MG63 (cell line): ENCODE measurements around the gene ECEL1. TPM values are rescaled to one million over a fixed set of nuclear protein-coding genes. Genes with fewer than 3 reads are reported as not detected.
"Not testable (repeated sequence)": the region's sequence is repeated elsewhere in the genome, so short reads cannot be mapped to it uniquely, and the experiment has no call there.

Source experiments
- DNase-seq: peaks from one replicate; pipeline ENCODE4 v3.0.0-alpha.2; 2020
- H3K27me3 ChIP-seq: fragments of 250-450 bp; sonication (Bioruptor Pico); 2 replicates; pipeline ENCODE4 v1.5.1; 2020; ENCODE audit warnings: mild to moderate bottlenecking, moderate library complexity
- H3K36me3 ChIP-seq: fragments of 250-450 bp; sonication (Bioruptor Pico); 2 replicates; pipeline ENCODE4 v1.5.1; 2020; ENCODE audit warnings: mild to moderate bottlenecking, moderate library complexity
- H3K4me3 ChIP-seq: fragments of 250-450 bp; sonication (Bioruptor Pico); 2 replicates; pipeline ENCODE4 v1.5.1; 2020; ENCODE audit warnings: mild to moderate bottlenecking, moderate library complexity
- H3K9me3 ChIP-seq: fragments of 250-450 bp; sonication (Bioruptor Pico); 2 replicates; pipeline ENCODE4 v1.5.1; 2020; ENCODE audit warnings: mild to moderate bottlenecking, moderate library complexity
- total RNA-seq: library from RNA; depleted of rRNA; stranded (reverse); fragments of >200 nt; shearing (Covaris generic); gene quantifications from 2 replicates; pipeline ENCODE4 v1.2.3, GENCODE V29; 2014; ENCODE audit warnings: low replicate concordance

The ECEL1 gene
- total RNA-seq, 1 experiment from 2014 or later: not detected

GRCh38 chr2:232443669-232444408 lies 43.8 kb downstream of the ECEL1 start:
- H3K27me3 ChIP-seq, DNase-seq, H3K36me3 ChIP-seq, H3K9me3 ChIP-seq, H3K4me3 ChIP-seq: not testable (repeated sequence)

DNA sequence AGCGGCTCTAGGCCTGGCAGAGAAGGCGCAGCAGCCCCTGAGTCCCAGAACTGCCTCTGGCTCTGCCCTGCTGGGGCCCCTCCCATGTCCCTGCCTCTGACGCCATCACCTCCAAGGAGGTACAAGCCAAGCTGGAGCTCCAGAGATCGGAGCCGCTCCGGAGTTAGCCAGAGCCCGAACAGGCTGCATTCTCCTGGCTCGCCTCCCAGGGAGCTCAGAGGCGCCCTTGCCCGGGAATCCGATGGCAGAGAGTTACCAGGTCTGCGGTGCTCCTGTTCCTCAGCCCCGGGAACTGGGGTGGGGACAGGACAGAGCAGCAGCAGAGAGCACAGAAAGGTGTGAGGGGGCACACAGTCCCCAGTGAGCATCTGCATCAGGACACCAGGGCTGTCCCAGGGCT lies 44.6 kb downstream of the ECEL1 start:
- H3K36me3 ChIP-seq, H3K9me3 ChIP-seq, H3K4me3 ChIP-seq, H3K27me3 ChIP-seq, DNase-seq: not testable (repeated sequence)

GRCh38 chr2:232442431-232442830 lies 45.2 kb downstream of the ECEL1 start:
- not testable (repeated sequence) for H3K36me3 ChIP-seq, H3K4me3 ChIP-seq, DNase-seq, H3K27me3 ChIP-seq, H3K9me3 ChIP-seq

DNA sequence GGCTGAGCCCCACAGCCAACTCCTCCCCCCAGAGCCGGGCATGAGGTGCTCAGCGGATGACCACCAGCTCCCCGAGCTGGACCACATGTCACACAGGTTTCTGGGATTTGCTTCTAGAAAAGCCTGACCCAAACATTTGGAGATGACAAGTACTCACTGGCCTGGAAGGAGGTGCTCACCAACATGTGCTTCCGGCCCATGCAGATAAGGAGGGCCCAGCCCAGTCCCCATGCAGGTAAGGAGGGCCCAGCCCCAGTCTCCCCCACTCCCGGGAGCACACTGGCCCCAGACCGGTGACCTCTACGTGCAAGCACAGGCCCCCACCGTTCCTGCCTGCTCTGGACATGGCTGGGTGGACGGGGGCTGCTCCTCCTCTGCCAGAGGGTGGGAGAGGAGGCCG lies 45.7 kb downstream of the ECEL1 start:
- H3K9me3 ChIP-seq, H3K4me3 ChIP-seq, H3K36me3 ChIP-seq, H3K27me3 ChIP-seq, DNase-seq: not testable (repeated sequence)

GRCh38 chr2:232441147-232441651 lies 46.4 kb downstream of the ECEL1 start:
- Histone ChIP-seq H3K36me3 (no peaks in the 10 kb centered on the region), H3K4me3 (no peak overlapping the region), H3K9me3 (no peaks in the 10 kb centered on the region), H3K27me3 (no peaks in the 10 kb centered on the region)
- no peak for DNase-seq

DNA sequence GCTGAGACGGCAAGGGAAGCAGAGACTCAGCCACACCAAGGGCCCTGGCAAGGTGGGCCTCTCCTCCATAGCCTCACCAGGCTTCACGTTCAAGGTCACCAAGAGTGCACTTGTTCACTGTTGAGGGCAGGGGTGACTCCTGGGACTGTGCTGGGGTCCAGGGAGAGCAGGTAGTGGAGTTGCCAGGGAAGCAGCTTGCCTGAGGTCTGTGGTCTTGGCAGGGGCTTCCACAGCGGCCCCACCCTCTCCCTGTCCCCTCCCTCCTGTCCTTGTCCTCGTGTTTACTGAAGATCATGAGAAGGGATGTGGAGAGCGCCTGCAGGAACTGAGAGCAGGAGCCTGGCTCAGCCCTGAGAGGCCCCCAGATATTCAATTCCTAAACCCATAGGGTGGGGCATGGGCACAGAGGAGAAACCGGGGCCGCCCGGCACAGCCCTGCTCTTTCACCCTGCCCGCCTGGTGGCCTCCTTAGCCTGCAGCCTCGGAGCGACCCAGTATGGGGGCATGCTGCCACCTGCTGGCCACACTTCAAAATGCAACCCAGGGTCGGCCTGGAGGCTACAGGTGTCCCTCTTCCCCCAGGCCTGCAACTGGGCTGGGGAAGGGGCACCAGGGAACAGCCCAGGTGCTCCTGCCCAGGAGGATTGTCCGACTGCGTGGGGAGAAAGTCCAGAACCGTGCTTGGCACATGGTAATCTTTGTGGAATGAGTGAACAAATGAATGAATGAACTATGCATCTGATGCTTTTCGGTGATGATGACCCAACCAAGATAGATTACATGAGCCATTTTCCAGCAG lies 47.2 kb downstream of the ECEL1 start:
- peak; percentile 66 for DNase-seq
- H3K36me3 ChIP-seq, H3K4me3 ChIP-seq, H3K27me3 ChIP-seq, H3K9me3 ChIP-seq: not testable (repeated sequence)

DNA sequence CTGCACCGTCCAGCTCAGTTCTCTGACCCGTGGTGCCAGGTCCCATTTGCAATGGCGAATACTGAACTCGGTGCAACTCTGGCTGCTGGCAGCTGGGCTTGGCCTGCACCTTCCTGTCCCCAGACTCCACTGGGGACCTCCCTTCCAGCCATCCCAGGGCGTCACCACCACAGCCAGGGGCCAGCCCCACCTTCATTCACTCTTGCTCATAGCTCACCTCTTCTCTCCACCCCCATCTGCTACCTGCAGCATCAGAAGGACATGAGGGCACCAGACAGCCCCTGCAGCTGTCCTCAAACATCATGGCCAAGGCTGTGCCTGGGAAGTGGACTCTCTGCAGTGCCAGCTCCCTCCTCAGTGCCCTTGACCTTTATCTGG lies 47.9 kb downstream of the ECEL1 start:
- Histone ChIP-seq H3K4me3 (no peak overlapping the region), H3K9me3 (no peaks in the 10 kb centered on the region), H3K36me3 (no peaks in the 10 kb centered on the region), H3K27me3 (no peaks in the 10 kb centered on the region)
- no peak for DNase-seq

DNA sequence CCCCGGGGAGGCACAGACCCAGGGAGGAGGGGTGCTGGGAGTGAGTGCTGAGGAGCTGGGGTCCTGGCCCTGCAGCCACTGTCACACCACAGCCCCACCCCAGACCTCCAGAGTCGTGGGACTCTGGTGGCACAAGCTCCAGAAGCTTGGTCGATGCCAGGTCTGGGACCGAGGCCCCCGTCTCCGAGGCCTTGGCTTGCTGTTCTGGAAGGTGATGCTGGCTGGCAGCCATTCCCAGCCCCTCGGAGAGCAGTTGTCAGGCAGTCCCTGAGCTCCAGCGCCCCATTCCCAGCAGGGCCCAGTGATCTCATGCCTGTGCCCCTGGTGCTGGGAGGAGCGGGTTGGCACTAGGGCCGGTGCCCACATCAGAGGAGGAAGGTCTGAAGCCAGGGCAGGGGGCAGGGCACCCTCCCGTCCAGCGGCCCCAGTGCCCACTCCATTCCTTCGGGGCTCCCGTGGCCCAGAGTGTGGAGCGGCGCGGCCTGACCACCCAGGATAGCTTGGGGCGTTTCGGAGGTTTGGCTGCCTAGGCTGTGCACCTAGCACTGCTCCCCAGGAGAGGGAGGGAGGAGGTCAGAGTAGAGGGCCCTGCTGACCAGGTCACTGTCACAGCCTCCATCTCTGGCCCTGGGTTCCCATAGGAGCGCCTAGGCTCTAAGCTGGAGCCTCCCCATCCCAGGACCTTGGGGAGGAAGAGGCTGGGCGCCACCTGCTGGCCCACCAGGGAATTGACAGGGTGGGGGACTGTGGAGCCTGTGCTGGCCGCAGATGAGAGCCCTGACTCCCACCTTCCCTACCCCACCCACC lies 48.5 kb downstream of the ECEL1 start:
- Histone ChIP-seq H3K9me3 (no peaks in the 10 kb centered on the region), H3K27me3 (no peaks in the 10 kb centered on the region), H3K36me3 (no peaks in the 10 kb centered on the region), H3K4me3 (no peak overlapping the region)
- peak; percentile 24 for DNase-seq

GRCh38 chr2:232438091-232438490 lies 49.5 kb downstream of the ECEL1 start:
- Histone ChIP-seq H3K4me3 (no peak overlapping the region), H3K9me3 (no peaks in the 10 kb centered on the region), H3K36me3 (no peaks in the 10 kb centered on the region), H3K27me3 (no peaks in the 10 kb centered on the region)
- no peak for DNase-seq

DNA sequence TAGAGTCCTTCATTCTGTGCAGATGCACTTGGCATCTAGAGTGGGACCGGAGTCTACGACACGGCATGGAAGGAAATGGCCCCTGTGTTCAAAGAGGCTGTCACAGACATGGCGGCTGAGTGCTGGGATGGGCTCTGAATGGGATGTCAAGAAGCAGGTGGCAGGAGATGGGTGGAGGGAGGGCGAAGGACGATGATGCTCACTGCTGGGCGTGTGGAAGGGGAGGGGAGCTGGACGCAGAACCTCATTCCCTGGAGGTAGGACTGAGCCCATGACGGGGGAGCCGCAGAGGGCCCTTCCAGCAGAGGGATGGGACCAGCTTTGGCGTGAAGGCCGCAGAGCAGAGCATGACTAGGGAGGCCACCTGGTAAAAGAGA lies 50.5 kb downstream of the ECEL1 start:
- no peaks in the 10 kb centered on the region for H3K36me3 ChIP-seq
- no peak for DNase-seq
- no peaks in the 10 kb centered on the region for H3K27me3 ChIP-seq
- H3K9me3 ChIP-seq: no peaks in the 10 kb centered on the region
- no peak overlapping the region for H3K4me3 ChIP-seq

- H3K9me3 ChIP-seq: no peaks in the 10 kb centered on the region
- H3K4me3 ChIP-seq: no peak overlapping the region
- no peaks in the 10 kb centered on the region for H3K27me3 ChIP-seq
- DNase-seq: no peak
- no peaks in the 10 kb centered on the region for H3K36me3 ChIP-seq
Observed at GRCh38 chr2:232436381-232437194, 51.0 kb downstream of the ECEL1 start.

DNA sequence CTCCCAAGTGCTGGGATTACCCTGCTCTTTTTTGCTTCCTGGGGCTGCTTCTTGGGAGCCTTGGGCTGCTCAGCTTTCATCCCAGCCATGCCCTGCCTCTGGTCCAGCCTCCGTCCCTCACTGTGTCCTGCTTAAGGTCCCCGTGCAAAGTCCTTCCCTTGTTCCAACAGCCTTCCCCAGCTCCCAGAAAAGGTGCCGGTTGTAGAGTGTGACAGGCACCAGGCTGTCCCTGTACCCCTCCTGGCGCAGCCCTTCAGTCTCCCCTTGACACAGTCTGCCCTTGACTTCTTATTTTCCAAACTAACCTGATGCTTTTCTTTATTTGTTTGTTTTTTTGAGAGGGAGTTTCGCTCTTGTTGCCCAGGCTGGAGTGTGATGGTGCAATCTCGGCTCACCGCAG lies 51.8 kb downstream of the ECEL1 start:
- DNase-seq: no peak
- no peaks in the 10 kb centered on the region for H3K9me3 ChIP-seq
- H3K27me3 ChIP-seq: no peaks in the 10 kb centered on the region
- H3K36me3 ChIP-seq: no peaks in the 10 kb centered on the region
- H3K4me3 ChIP-seq: no peak overlapping the region

DNA sequence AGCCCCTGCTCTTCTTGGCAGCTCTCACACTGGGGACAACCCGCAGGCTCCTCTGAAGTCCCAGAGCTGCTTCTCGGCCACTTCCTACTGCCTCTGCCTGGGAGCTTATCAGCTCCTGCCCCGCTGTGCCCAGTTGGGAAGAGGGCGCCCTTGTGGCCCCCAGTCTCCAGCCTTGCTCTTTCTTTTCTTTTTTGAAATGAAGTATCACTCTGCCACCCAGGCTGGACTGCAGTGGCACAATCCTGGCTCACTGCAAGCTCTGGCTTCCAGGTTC lies 52.3 kb downstream of the ECEL1 start:
- no peak for DNase-seq
- Histone ChIP-seq H3K27me3 (no peaks in the 10 kb centered on the region), H3K36me3 (no peaks in the 10 kb centered on the region), H3K9me3 (no peaks in the 10 kb centered on the region), H3K4me3 (no peak overlapping the region)

GRCh38 chr2:232434563-232435374 lies 52.9 kb downstream of the ECEL1 start:
- no peak for DNase-seq
- H3K9me3 ChIP-seq: no peaks in the 10 kb centered on the region
- no peak overlapping the region for H3K4me3 ChIP-seq
- H3K36me3 ChIP-seq: no peaks in the 10 kb centered on the region
- no peaks in the 10 kb centered on the region for H3K27me3 ChIP-seq

GRCh38 chr2:232434091-232434490 lies 53.5 kb downstream of the ECEL1 start:
- DNase-seq: no peak
- H3K9me3 ChIP-seq: no peaks in the 10 kb centered on the region
- no peaks in the 10 kb centered on the region for H3K27me3 ChIP-seq
- H3K36me3 ChIP-seq: no peaks in the 10 kb centered on the region
- H3K4me3 ChIP-seq: no peak overlapping the region

DNA sequence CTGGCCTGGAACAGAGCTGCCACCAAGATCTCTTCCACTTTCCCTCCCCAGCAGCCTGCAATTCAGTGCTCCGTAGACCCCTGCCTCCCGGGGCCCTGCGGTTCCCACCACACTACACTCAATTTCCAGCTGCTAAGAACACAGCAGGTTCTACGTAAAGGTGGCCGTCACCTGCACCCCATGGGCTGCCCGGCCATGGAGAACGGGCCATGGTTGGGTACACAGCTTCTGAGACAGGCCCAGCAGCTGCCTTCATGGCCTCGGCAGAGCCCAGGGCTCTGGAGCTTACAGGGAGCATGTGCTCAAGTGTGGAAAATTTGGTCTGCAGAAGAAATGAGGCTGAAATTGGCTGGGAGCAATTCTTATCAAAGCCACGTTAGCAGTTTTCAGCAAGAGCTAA lies 54.0 kb downstream of the ECEL1 start:
- not testable (repeated sequence) for H3K4me3 ChIP-seq, H3K36me3 ChIP-seq, DNase-seq, H3K27me3 ChIP-seq, H3K9me3 ChIP-seq
